Neural progenitor cell (in vitro differentiated cells): Measurements from ENCODE around the gene P3H2.

Experiments
- EZH2 ChIP-seq: fragments of 200-600 bp; sonication (generic); IDR thresholded peaks from 2 replicates; pipeline ENCODE4 v1.6.1; 2017; ENCODE audit warnings: antibody characterized with exemption, mild to moderate bottlenecking, moderate library complexity
- EZH2phosphoT487 ChIP-seq: fragments of 200-600 bp; sonication (generic); IDR thresholded peaks from 2 replicates; pipeline ENCODE4 v1.6.1; 2017; ENCODE audit warnings: antibody characterized with exemption
- TF ChIP-seq, protein P1 (sequence below): fragments of 200-600 bp; sonication (generic); IDR thresholded peaks from 2 replicates; pipeline ENCODE4 v1.5.1; 2017; ENCODE audit warnings: antibody characterized with exemption, mild to moderate bottlenecking

DNA sequence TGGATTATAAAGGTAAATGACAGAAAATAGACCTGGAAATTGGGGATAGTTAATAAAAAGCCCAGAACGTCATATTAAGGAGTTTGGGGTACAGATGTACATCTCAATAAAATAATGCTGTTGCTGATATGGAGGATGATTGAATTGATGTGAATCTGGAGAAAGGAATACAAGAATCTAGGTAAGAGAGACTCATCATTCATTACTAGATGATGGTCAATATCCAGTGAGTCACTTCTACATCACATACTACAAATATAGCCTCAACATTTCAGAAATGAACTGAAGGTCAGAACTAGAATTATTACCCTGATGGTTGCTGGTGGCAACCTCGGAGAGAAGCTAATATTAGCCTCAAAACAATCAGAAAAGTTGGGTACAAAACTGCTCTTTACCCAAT is 37.6 kb upstream of the P3H2 start:
- TF ChIP-seq EZH2 = no peak
- TF ChIP-seq, protein P1, sequence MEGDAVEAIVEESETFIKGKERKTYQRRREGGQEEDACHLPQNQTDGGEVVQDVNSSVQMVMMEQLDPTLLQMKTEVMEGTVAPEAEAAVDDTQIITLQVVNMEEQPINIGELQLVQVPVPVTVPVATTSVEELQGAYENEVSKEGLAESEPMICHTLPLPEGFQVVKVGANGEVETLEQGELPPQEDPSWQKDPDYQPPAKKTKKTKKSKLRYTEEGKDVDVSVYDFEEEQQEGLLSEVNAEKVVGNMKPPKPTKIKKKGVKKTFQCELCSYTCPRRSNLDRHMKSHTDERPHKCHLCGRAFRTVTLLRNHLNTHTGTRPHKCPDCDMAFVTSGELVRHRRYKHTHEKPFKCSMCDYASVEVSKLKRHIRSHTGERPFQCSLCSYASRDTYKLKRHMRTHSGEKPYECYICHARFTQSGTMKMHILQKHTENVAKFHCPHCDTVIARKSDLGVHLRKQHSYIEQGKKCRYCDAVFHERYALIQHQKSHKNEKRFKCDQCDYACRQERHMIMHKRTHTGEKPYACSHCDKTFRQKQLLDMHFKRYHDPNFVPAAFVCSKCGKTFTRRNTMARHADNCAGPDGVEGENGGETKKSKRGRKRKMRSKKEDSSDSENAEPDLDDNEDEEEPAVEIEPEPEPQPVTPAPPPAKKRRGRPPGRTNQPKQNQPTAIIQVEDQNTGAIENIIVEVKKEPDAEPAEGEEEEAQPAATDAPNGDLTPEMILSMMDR = no peak
- no peak for TF ChIP-seq EZH2phosphoT487
